OCI-LY1 (cell line): ENCODE measurements around the gene LAYN.

Source experiments
- EZH2 ChIP-seq: fragments of 200-600 bp; sonication (generic), shearing (Covaris generic); IDR thresholded peaks from 2 replicates; pipeline ENCODE4 v1.8.0; 2017; ENCODE audit warnings: borderline replicate concordance, mixed run types, mild to moderate bottlenecking, antibody characterized with exemption, low read length, moderate library complexity, mixed read lengths
- TF ChIP-seq, protein P1 (sequence below): fragments of 200-600 bp; sonication (generic), shearing (Covaris generic); IDR thresholded peaks from 2 replicates; pipeline ENCODE4 v1.5.1; 2017; ENCODE audit warnings: mild to moderate bottlenecking, antibody characterized with exemption, low read length, moderate library complexity, mixed read lengths

DNA sequence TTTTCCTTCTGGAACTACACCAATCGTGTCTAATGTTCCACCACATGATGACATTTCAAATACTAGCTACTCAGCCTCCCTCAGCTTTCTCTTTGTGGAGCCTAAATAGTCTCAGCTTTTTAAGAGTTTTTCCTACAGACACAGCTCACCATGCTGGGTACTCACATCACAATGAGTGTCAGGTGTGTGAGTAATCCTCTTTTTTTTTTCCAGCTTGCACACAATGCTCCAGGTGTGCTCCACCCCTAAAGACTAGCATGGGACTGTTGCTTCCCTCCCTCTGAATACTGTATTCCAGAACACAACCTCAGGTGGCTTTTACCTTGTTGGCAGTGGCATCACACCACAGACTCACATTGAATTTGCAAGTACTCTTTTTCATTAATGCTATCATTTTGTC, 40.0 kb upstream of the LAYN start:
- no peak for TF ChIP-seq EZH2
- TF ChIP-seq, protein P1, sequence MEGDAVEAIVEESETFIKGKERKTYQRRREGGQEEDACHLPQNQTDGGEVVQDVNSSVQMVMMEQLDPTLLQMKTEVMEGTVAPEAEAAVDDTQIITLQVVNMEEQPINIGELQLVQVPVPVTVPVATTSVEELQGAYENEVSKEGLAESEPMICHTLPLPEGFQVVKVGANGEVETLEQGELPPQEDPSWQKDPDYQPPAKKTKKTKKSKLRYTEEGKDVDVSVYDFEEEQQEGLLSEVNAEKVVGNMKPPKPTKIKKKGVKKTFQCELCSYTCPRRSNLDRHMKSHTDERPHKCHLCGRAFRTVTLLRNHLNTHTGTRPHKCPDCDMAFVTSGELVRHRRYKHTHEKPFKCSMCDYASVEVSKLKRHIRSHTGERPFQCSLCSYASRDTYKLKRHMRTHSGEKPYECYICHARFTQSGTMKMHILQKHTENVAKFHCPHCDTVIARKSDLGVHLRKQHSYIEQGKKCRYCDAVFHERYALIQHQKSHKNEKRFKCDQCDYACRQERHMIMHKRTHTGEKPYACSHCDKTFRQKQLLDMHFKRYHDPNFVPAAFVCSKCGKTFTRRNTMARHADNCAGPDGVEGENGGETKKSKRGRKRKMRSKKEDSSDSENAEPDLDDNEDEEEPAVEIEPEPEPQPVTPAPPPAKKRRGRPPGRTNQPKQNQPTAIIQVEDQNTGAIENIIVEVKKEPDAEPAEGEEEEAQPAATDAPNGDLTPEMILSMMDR = no peak
